Measurements from ENCODE around the gene PPP3R1.

Gene PPP3R1

DNA sequence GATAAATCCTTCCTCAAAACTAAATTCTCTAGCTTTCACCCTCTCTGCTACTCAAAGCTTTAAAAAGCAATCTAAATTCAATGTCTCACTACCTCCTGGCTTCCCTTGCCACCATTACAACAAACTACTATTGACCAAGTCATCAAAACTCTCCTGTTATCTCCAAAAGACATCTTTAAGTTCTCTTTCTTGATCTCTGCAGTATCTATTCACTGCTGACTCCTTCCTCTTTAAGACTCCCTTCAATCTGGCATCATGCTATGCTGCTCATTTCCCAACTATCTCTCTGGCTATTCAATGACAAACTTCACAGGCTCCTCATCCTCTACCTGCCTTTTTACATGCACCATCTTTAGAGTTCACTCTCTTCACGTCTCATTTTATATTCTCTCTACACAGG lies 5.9 kb downstream of the PPP3R1 start:
- Histone ChIP-seq H3K27ac (ENCODE audit: low read depth, low read length) (no peak overlapping the region), H3F3A (ENCODE audit: insufficient read depth) (peaks cover 12% of the 10 kb centered on the region), H3K79me2 (ENCODE audit: insufficient read depth, low read length) (peaks cover 100% of the 10 kb centered on the region), H2AFZ (ENCODE audit: low read depth, low read length, severe bottlenecking) (no peak overlapping the region), H3K9ac (ENCODE audit: low read length) (no peak overlapping the region), H3K27me3 (ENCODE audit: low read length) (no peaks in the 10 kb centered on the region), H3K4me3 (ENCODE audit: insufficient read depth, low read length, poor library complexity, severe bottlenecking) (no peak overlapping the region), H3K36me3 (ENCODE audit: low read length) (peaks cover 5% of the 10 kb centered on the region; the same call in 1 of the 2 replicates), H3K9me3 (ENCODE audit: insufficient read depth, low read length) (no peaks in the 10 kb centered on the region), H4K20me1 (ENCODE audit: low read depth, low read length) (peaks cover 87% of the 10 kb centered on the region), H3K9me2 (replicated peaks; ENCODE audit: insufficient read depth, low read length) (no peaks in the 10 kb centered on the region), H3K4me2 (ENCODE audit: low read depth, low read length, poor library complexity, severe bottlenecking) (peak overlapping the region; percentile 6)
- TF ChIP-seq EZH2phosphoT487 (conservative IDR thresholded peaks at IDR 0.05; ENCODE audit: low read length) (no peak), CTCF (IDR thresholded peaks at IDR 0.05; ENCODE audit: insufficient read depth, low read length, poor library complexity, severe bottlenecking) (no peak)

DNA sequence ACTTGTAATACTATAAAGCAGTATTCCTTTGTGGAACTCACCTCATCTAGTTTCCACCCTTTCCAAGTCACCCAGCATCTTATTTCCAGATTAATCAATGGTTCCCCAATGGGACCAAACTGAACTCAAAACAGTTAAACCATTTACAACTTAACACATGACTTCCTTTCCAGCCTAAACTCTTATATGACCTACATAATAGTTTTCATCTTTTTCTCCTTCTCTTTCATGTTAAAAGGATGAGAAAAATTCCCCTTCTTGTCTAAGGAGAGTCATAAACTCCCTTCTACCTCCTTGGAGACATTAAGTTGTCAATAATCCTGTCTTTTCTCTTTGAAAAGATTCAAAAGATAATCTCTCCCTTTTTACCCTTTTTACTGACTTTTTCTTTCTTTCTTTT lies 6.7 kb downstream of the PPP3R1 start:
- Histone ChIP-seq H3K4me2 (ENCODE audit: low read depth, low read length, poor library complexity, severe bottlenecking) (peak overlapping the region; percentile 9), H3K9me2 (replicated peaks; ENCODE audit: insufficient read depth, low read length) (no peaks in the 10 kb centered on the region), H3F3A (ENCODE audit: insufficient read depth) (peaks cover 9% of the 10 kb centered on the region; the same call in 1 of the 2 replicates), H3K9me3 (ENCODE audit: insufficient read depth, low read length) (no peaks in the 10 kb centered on the region), H3K36me3 (ENCODE audit: low read length) (peaks cover 5% of the 10 kb centered on the region; the same call in 1 of the 2 replicates), H3K4me3 (ENCODE audit: insufficient read depth, low read length, poor library complexity, severe bottlenecking) (no peak overlapping the region), H3K9ac (ENCODE audit: low read length) (no peak overlapping the region), H4K20me1 (ENCODE audit: low read depth, low read length) (peaks cover 92% of the 10 kb centered on the region), H3K27ac (ENCODE audit: low read depth, low read length) (no peak overlapping the region), H3K27me3 (ENCODE audit: low read length) (no peaks in the 10 kb centered on the region), H3K79me2 (ENCODE audit: insufficient read depth, low read length) (peaks cover 100% of the 10 kb centered on the region), H2AFZ (ENCODE audit: low read depth, low read length, severe bottlenecking) (no peak overlapping the region)
- TF ChIP-seq CTCF (IDR thresholded peaks at IDR 0.05; ENCODE audit: insufficient read depth, low read length, poor library complexity, severe bottlenecking) (no peak), EZH2phosphoT487 (conservative IDR thresholded peaks at IDR 0.05; ENCODE audit: low read length) (no peak)

GRCh38 chr2:68245066-68245465 lies 7.3 kb downstream of the PPP3R1 start:
- H3K9me3 ChIP-seq (ENCODE audit: insufficient read depth, low read length) = no peaks in the 10 kb centered on the region
- no peak overlapping the region for H3K4me2 ChIP-seq (ENCODE audit: low read depth, low read length, poor library complexity, severe bottlenecking)
- H4K20me1 ChIP-seq (ENCODE audit: low read depth, low read length) = peaks cover 87% of the 10 kb centered on the region
- no peaks in the 10 kb centered on the region for H3K9me2 ChIP-seq (replicated peaks; ENCODE audit: insufficient read depth, low read length)
- no peak overlapping the region for H3K27ac ChIP-seq (ENCODE audit: low read depth, low read length)
- no peak for TF ChIP-seq EZH2phosphoT487 (conservative IDR thresholded peaks at IDR 0.05; ENCODE audit: low read length)
- no peak for TF ChIP-seq CTCF (IDR thresholded peaks at IDR 0.05; ENCODE audit: insufficient read depth, low read length, poor library complexity, severe bottlenecking)
- no peak overlapping the region for H2AFZ ChIP-seq (ENCODE audit: low read depth, low read length, severe bottlenecking)
- no peak overlapping the region for H3K9ac ChIP-seq (ENCODE audit: low read length)
- peaks cover 5% of the 10 kb centered on the region; the same call in 1 of the 2 replicates for H3K36me3 ChIP-seq (ENCODE audit: low read length)
- H3K4me3 ChIP-seq (ENCODE audit: insufficient read depth, low read length, poor library complexity, severe bottlenecking) = no peak overlapping the region
- H3K27me3 ChIP-seq (ENCODE audit: low read length) = no peaks in the 10 kb centered on the region
- peaks cover 9% of the 10 kb centered on the region; the same call in 1 of the 2 replicates for H3F3A ChIP-seq (ENCODE audit: insufficient read depth)
- H3K79me2 ChIP-seq (ENCODE audit: insufficient read depth, low read length) = peaks cover 100% of the 10 kb centered on the region

Measured in SU-DHL-6 (cell line).